K562 (cell line): ENCODE results near the gene MALRD1. TPM values are rescaled to one million over a fixed set of nuclear protein-coding genes. Genes with fewer than 3 reads are reported as not detected.

Experiments used
- ATAC-seq: fragments of 200-7000 bp; cut with Tn5 transposase; 3 replicates; pipeline ENCODE4 v1.9.1; 2020; ENCODE audit warnings: moderate library complexity
- BruUV-seq: library from RNA; stranded (reverse); fragments of 400-500 nt; replicated peaks from 2 replicates; lab custom pipeline; 2021; lab: Mats Ljungman, UMichigan
- CTCF ChIA-PET: fragments of 300-600 bp; formaldehyde crosslinking; extraction: SDS; loops from one replicate; lab custom pipeline; 2021; ENCODE audit warnings: low intra/inter-chr PET ratio; lab: Yijun Ruan, JAX
- POLR2A ChIA-PET: fragments of 300-600, 350-650 bp; sonication (Branson Sonifier 250); formaldehyde crosslinking; extraction: SDS; loops from one replicate; lab custom pipeline; 2021; ENCODE audit warnings: antibody characterized with exemption, inconsistent platforms; lab: Yijun Ruan, JAX
- DNase-seq, 4 experiments: peaks; one replicate each; pipeline versions ENCODE4 v3.0.0 to v3.0.0-alpha.2; 2011 to 2018; ENCODE audit warnings: low spot score in 3 of 4, mixed read lengths in 3 of 4; ENCODE audit errors: extremely low read depth in 1 of 4
- FAIRE-seq: peaks from 2 replicates; lab custom pipeline; 2011; peaks lifted over from hg19 to GRCh38; lab: Jason Lieb, UNC
- H2AFZ ChIP-seq: 2 replicates; pipeline ENCODE4 v1.6.0; 2011; ENCODE audit warnings: low read depth, low read length, control low read depth, inconsistent platforms
- H3K27ac ChIP-seq: fragments of 200-600 bp; 3 replicates; pipeline ENCODE4 v1.8.0; 2011; ENCODE audit warnings: low read depth, mild to moderate bottlenecking, control low read depth, inconsistent platforms, low read length, moderate library complexity, mixed read lengths; ENCODE audit errors: extremely low read depth
- H3K27me3 ChIP-seq, 2 experiments: fragments of 300-600 bp in 1 of 2; 2 replicates in 1 of 2; 3 replicates in 1 of 2; pipeline versions ENCODE4 v1.6.0 to v1.8.0; 2011; ENCODE audit warnings: inconsistent platforms in 2 of 2, low read length in 2 of 2, mild to moderate bottlenecking in 1 of 2, mixed read lengths in 1 of 2, moderate library complexity in 1 of 2; ENCODE audit not compliant: control insufficient read depth in 2 of 2, insufficient read depth in 2 of 2
- H3K36me3 ChIP-seq: fragments of 300-600 bp; 3 replicates; pipeline ENCODE4 v1.8.0; 2011; ENCODE audit warnings: mild to moderate bottlenecking, low read length, inconsistent platforms; ENCODE audit not compliant: control insufficient read depth, insufficient read depth
- H3K4me1 ChIP-seq, 2 experiments: fragments of 200-600 bp in 1 of 2; replicated peaks in 1 of 2; 2 replicates in 1 of 2; 3 replicates in 1 of 2; pipeline versions ENCODE4 v1.5.1 to v1.8.0; 2011; ENCODE audit warnings: inconsistent platforms in 2 of 2, low read length in 2 of 2, mild to moderate bottlenecking in 1 of 2, mixed read lengths in 1 of 2, moderate library complexity in 1 of 2; ENCODE audit not compliant: control insufficient read depth in 2 of 2, insufficient read depth in 2 of 2
- H3K4me2 ChIP-seq: 2 replicates; pipeline ENCODE4 v1.6.1; 2011; ENCODE audit warnings: low read length, control low read depth, inconsistent platforms, mixed read lengths; ENCODE audit not compliant: insufficient read depth
- H3K4me3 ChIP-seq: fragments of 200-600 bp; sonication (generic), shearing (Covaris generic); 2 replicates; pipeline ENCODE4 v1.5.1; 2016; ENCODE audit warnings: control low read depth, inconsistent platforms
- H3K79me2 ChIP-seq: fragments of 200-600 bp; 3 replicates; pipeline ENCODE4 v1.8.0; 2011; ENCODE audit warnings: low read length, inconsistent platforms; ENCODE audit not compliant: control insufficient read depth, insufficient read depth
- H3K9ac ChIP-seq, 2 experiments: 2 replicates each; pipeline versions ENCODE4 v1.6.0 to v1.6.1; 2011; ENCODE audit warnings: low read depth in 2 of 2, low read length in 2 of 2, control low read depth in 1 of 2, inconsistent platforms in 1 of 2, mild to moderate bottlenecking in 1 of 2, mixed read lengths in 1 of 2; ENCODE audit not compliant: insufficient read depth in 1 of 2
- H3K9me1 ChIP-seq: one replicate; pipeline ENCODE4 v1.6.0; 2011; ENCODE audit warnings: inconsistent platforms, mild to moderate bottlenecking, low read length, moderate library complexity; ENCODE audit not compliant: control insufficient read depth, insufficient read depth
- H3K9me3 ChIP-seq: replicated peaks from 2 replicates; pipeline ENCODE4 v1.5.1; 2011; ENCODE audit warnings: low read depth, low read length, inconsistent platforms; ENCODE audit not compliant: control insufficient read depth, insufficient read depth
- H4K20me1 ChIP-seq: replicated peaks from 2 replicates; pipeline ENCODE4 v1.6.1; 2011; ENCODE audit warnings: low read length, inconsistent platforms, mixed read lengths; ENCODE audit not compliant: control insufficient read depth, insufficient read depth
- CEBPG ChIP-seq, 3 experiments: fragments of 200-800 bp in 1 of 3; sonication (Bioruptor generic) in 1 of 3; sonication (generic) in 1 of 3; formaldehyde crosslinking in 1 of 3; IDR thresholded peaks in 2 of 3; conservative IDR thresholded peaks in 1 of 3; 2 replicates each; pipeline versions ENCODE4 v1.6.1 to v1.8.0; 2016 to 2022; ENCODE audit warnings: missing compliant biosample characterization in 2 of 3, missing genetic modification characterization in 2 of 3, mild to moderate bottlenecking in 1 of 3, missing genetic modification reagents in 1 of 3
- E2F4 ChIP-seq: sonication (generic); formaldehyde crosslinking; IDR thresholded peaks from 2 replicates; pipeline ENCODE4 v1.8.0; 2022; ENCODE audit warnings: mild to moderate bottlenecking, low read depth, missing genetic modification reagents
- OTX1 ChIP-seq: fragments of 450-650 bp; formaldehyde crosslinking; IDR thresholded peaks from 2 replicates; pipeline ENCODE4 v1.4.0; 2022; ENCODE audit warnings: mild to moderate bottlenecking
- ZEB2 ChIP-seq: fragments of 450-650 bp; IDR thresholded peaks from 2 replicates; pipeline ENCODE4 v1.6.1; 2016
- WGBS: fragments of 100-300 bp; shearing (Covaris generic); methylation state at CpG from one replicate; pipeline ENCODE4 v1.1.6; 2016; ENCODE audit warnings: low coverage, mixed read lengths; ENCODE audit not compliant: insufficient coverage; ENCODE audit errors: missing lambda C conversion rate; 5-methylcytosine and 5-hydroxymethylcytosine counted together
- in situ Hi-C: fragments of 300-500 bp; cut with MboI; formaldehyde crosslinking; loops from 4 replicates; pipeline ENCODE4 v1.15.0; 2018; ENCODE audit warnings: inconsistent platforms, mixed read lengths
- intact Hi-C: fragments of 100-400 bp; cut with micrococcal nuclease; formaldehyde crosslinking; loops from 2 replicates; pipeline ENCODE4 v1.14.2; 2022
- polyA plus RNA-seq, 8 experiments: library from polyadenylated mRNA; depleted of rRNA in 4 of 8; stranded (reverse) in 5 of 8; unstranded in 3 of 8; fragments of >200 nt; fragmentation: Nextera tagmentation in 2 of 8; fragmentation: Illumina TruSeq in 1 of 8; extraction: Ambion mirVana in 2 of 8; extraction: Trizol in 1 of 8; gene quantifications; 2 replicates each; pipeline versions ENCODE4 v1.2.1 to v1.2.3, GENCODE V29; 2011 to 2014; ENCODE audit warnings: inconsistent platforms in 1 of 8, missing spikeins in 1 of 8
- total RNA-seq, 7 experiments: library from RNA; depleted of rRNA in 6 of 7; stranded (reverse); fragments of >200 nt in 6 of 7; fragmentation: Illumina TruSeq in 2 of 7; extraction: Trizol in 2 of 7; gene quantifications; 2 replicates each; pipeline versions ENCODE4 v1.2.1 to v1.2.3, GENCODE V29; 2011 to 2021; ENCODE audit warnings: low replicate concordance in 1 of 7

Gene MALRD1
- total and polyA plus RNA-seq, 9 of the 15 experiments (the other 6 are each of a cell fraction or from before 2014, with no cell fraction given) = not detected

DNA sequence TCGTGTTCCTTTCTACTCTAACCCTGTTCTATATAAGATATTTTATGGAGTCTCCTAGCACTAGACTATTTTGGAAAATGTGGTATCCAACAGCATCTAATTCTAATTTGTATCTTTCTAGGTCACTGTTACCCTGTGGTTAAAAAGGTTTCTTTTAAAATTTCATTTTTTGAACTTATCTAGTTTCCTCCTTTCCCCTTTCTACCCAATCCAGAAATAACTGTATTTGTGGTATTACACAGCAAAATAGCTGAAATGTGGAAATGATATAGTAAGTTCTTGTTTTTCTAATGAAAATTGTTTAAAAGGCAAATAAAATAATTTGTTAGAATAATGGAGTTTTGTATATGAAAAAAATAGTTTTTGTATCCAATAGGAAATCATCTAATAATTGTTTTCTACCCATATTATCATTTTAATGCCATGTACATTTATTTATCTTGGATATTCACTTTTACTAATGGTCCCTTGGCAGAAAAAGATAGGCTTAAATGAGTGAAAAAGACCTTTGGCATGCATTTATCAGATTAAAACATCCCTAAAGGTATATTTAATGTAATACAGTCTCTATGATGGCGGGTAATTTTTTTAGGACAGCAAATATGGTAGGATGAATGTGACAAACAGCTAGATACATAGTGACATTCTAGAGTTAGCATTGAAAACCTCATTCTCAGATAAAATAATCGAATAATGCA, 592.1 kb downstream of the MALRD1 start:
- no peaks in the 10 kb centered on the region for H3K27me3 ChIP-seq
- CTCF ChIA-PET = no interaction called here
- no peaks in the 10 kb centered on the region for H3K36me3 ChIP-seq
- TF ChIP-seq OTX1 (CRISPR knock-in tag) = no peak
- TF ChIP-seq ZEB2 = no peak
- TF ChIP-seq, all 486 proteins: peak for 0
- in situ Hi-C loops = no loop called here
- Histone ChIP-seq H3K4me1 (no peaks in the 10 kb centered on the region), H3K9me1 (no peaks in the 10 kb centered on the region), H3K9ac (no peak overlapping the region), H3K4me3 (no peak overlapping the region), H3K4me2 (no peak overlapping the region), H3K27ac (no peak overlapping the region), H2AFZ (no peak overlapping the region), H4K20me1 (no peaks in the 10 kb centered on the region), H3K79me2 (no peaks in the 10 kb centered on the region), H3K9me3 (no peaks in the 10 kb centered on the region)
- 0% methylated on average over 3 of the region's 3 CpGs for WGBS
- FAIRE-seq (no peak), ATAC-seq (no peak), DNase-seq (no peak)
- BruUV-seq = no TSS peak
- intact Hi-C loops = no loop called here
- POLR2A ChIA-PET = no interaction called here

- no peak for FAIRE-seq
- Histone ChIP-seq H3K4me1 (no peaks in the 10 kb centered on the region), H3K4me3 (no peak overlapping the region), H3K36me3 (no peaks in the 10 kb centered on the region), H2AFZ (no peak overlapping the region), H3K9me3 (no peaks in the 10 kb centered on the region), H3K79me2 (no peaks in the 10 kb centered on the region), H3K9ac (no peak overlapping the region), H3K4me2 (no peak overlapping the region), H4K20me1 (no peaks in the 10 kb centered on the region), H3K9me1 (no peaks in the 10 kb centered on the region), H3K27me3 (no peaks in the 10 kb centered on the region), H3K27ac (no peak overlapping the region)
- ATAC-seq = no peak
- TF ChIP-seq E2F4 (CRISPR knock-in tag) = no peak
- no peak for TF ChIP-seq CEBPG (CRISPR knock-in tag; IDR thresholded peaks at IDR 0.05)
- TF ChIP-seq CEBPG (tag; conservative IDR thresholded peaks at IDR 0.05 in 1 of 2, IDR thresholded peaks at IDR 0.05 in 1 of 2) = peak in 1 of 2 experiments; percentile 38; a peak in 1 of 4 replicates
- DNase-seq = no peak
- in situ Hi-C loops = no loop called here
- no TSS peak for BruUV-seq
- intact Hi-C loops = no loop called here
- ChIA-PET CTCF (no interaction called here), POLR2A (no interaction called here)
- 0% methylated on average over 1 of the region's 1 CpG for WGBS
These were observed 602.9 kb downstream of the MALRD1 start for GRCh38 chr10:19651549-19651948.
